Jurkat, Clone E6-1 (cell line): ENCODE data around the gene NFXL1.

Experiments used
- DNase-seq: peaks from one replicate; pipeline ENCODE4 v3.0.0-alpha.2; 2011; ENCODE audit warnings: low read depth, low spot score
- H3K4me3 ChIP-seq: 2 replicates; pipeline ENCODE4 v1.5.1; 2011; ENCODE audit warnings: mild to moderate bottlenecking, low read length, control low read depth, moderate library complexity

Gene NFXL1

DNA sequence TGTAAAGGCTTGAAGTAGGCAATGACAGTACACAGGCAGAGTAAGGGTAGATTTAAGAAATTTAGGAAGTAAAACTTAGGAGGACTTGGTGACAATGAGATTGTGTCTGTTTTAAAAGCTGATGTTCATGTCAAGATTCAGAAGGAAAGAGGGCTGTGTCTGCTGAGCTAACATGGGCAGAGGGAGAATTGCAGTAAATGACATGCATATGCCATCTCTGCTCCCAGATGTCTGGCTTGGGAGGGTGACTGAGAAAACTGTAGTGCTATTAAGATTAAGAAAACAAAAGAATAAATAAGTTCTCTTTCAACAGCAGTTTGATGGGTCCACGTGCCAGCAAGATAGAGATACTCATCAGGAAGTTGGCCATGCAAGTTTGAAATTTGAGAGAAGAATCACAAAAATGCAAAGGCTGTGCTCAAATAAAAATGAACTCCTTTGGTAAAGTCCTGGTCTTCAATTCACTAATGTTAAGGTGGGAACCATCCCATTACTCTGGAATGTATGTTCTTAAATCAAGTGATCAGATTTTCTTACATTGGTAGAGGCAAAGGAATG, 7.2 kb downstream of the NFXL1 start:
- DNase-seq, result no peak
- H3K4me3 ChIP-seq, result no peak overlapping the region

GRCh38 chr4:47899639-47900038, 14.7 kb downstream of the NFXL1 start:
- no peak for DNase-seq

GRCh38 chr4:47891928-47892327, 22.5 kb downstream of the NFXL1 start:
- peak; percentile 90 for DNase-seq
- no peak overlapping the region for H3K4me3 ChIP-seq

More at GRCh38 chr4:47899639-47900038, 14.7 kb downstream of the NFXL1 start:
- no peak overlapping the region for H3K4me3 ChIP-seq

DNA sequence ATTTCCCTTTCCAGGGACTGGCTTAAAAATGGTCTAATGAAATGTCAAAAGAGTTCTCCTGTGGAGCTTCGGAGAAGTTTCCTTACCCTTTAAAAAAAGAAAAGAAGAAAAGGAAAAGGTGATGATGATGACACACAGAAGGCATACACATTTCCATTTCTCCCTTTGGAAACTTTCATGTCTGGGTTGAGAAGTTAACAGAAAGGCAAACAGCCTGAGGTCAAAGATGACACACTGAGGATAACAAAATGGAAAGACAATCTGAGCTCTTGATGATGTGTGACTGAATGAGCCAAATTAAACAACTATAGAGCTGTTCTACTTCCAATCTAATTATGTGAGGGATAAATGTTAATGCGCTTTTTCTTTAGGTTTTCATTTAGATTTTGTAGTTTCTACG, 32.2 kb downstream of the NFXL1 start:
- DNase-seq, result no peak
- H3K4me3 ChIP-seq, result no peak overlapping the region

GRCh38 chr4:47879458-47879857, 34.9 kb downstream of the NFXL1 start:
- H3K4me3 ChIP-seq, result no peak overlapping the region
- no peak for DNase-seq

- DNase-seq, result no peak
- H3K4me3 ChIP-seq, result no peak overlapping the region
These were observed 37.4 kb downstream of the NFXL1 start for GRCh38 chr4:47876784-47877546.

GRCh38 chr4:47876310-47876709, 38.1 kb downstream of the NFXL1 start:
- DNase-seq, result no peak
- H3K4me3 ChIP-seq, result no peak overlapping the region

DNA sequence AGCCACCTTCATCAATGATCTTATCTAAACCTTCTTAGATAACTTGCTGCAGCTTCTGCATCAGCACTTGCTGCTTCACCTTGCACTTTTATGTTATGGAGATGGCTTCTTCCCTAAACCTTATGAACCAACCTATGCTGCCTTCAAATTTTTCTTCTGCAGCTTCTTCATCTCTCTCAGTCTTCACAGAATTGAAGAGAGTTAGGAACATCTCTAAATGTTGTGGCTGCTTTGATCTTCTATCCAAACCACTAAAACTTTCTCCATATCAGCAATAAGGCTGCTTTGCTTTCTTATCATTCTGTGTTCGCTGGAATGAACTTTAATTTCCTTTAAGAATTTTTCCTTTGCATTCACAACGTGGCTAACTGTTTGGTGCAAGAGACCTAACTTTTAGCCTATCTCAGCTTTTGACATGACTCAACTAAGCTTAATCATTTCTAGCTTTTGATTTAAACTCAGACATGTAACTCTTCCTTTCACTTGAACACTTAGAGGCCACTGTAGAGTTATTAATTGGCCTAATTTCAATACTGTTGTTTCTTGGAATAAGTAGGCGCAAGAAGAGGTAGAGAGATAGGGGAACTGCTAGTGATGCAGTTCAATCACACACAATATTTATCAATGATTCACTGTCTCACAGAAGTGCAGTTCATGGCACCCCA, 40.4 kb downstream of the NFXL1 start:
- no peak overlapping the region for H3K4me3 ChIP-seq
- DNase-seq, result no peak

DNA sequence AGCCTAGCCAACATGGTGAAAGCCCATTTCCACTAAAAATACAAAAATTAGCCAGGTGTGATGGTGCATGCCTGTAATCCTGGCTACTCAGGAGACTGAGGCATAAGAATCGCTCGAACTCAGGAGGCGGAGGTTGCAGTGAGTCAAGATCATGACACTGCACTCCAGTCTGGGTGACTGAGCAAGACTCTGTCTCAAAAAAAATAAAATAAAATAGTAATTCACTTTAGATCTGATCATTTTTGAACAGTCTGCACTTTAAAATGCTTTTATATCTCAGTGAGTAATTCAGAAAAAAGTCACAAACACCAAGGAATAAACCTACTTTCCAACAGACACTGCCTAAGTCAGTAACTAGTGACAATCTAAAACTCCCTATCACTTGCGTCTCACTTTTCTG, 50.9 kb downstream of the NFXL1 start:
- H3K4me3 ChIP-seq, result no peak overlapping the region
- DNase-seq, result no peak

GRCh38 chr4:47862297-47862696, 52.1 kb downstream of the NFXL1 start:
- no peak overlapping the region for H3K4me3 ChIP-seq
- no peak for DNase-seq

DNA sequence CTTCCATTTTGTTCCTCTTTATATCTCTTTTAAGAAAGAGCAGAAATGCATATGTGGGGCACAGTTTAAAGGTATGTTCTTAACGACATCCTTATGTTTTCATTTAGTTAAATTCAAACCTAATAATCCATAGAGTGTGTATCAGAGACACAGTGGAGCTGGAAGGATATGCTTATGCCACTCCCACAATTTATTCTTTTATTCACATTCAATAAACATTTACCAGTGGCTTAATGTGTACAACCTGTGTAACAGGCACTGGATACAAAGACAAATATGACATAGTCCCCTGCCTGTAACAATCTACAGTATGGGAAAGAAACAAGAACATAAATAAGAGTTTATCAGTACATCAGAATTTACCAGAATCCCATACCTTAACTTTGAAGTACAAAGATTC, 54.1 kb downstream of the NFXL1 start:
- DNase-seq, result no peak
- H3K4me3 ChIP-seq, result no peak overlapping the region

DNA sequence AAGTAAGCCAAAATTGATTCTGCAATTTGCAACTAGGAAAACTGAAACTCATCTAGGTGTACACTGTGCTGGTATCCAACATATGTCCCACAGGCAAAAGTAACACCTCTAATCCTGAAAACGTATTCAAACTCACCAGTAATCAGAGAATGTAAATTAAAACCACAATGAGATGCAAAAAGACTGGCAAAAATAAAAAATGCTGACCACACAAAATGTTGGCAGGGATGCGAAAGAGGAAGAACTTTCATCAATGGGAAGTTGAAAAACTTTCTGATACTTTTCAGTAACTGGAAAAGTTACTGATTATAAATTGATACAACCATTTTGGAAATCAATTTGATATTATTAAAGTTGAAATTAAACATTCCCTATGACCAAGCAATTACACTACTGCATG, 56.4 kb downstream of the NFXL1 start:
- no peak for DNase-seq
- no peak overlapping the region for H3K4me3 ChIP-seq

DNA sequence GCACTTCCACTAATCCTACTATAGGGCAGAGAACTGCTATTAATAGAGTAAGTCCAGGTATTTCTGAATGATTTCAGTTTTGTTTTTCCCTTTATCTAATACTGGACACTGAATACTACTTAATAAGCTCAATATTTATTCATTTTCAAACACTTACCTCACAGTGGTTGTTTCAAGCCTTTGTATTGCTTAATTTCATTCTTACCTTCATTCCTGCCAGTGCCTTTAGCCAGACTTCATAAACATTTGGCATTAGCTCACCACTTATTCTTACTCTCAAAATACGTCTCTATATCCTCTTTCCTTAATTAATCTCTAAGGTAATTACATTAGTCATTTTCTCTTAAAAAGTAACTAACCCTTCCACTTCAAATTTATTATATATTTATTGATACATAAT, 57.7 kb downstream of the NFXL1 start:
- no peak for DNase-seq
- no peak overlapping the region for H3K4me3 ChIP-seq

DNA sequence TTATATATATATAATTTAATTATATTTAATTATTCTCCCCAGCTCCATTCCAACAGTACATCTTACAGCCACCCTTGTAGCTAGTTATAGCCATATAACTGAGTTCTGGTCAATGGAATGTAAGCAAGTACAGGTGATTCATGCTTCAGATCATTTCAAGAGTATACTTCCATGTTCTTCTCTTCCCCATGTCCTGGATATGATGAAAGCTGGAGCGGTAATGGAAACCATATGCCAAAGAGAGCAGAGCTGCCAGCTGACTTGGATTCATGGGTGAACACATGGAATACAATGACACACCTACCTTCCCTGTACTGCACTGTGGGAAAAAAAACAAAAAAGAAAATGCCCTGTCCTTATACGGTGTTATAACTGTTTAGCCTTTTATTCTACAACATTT, 59.0 kb downstream of the NFXL1 start:
- no peak overlapping the region for H3K4me3 ChIP-seq
- no peak for DNase-seq

- H3K4me3 ChIP-seq, result no peak overlapping the region
- DNase-seq, result no peak
These were observed 62.2 kb downstream of the NFXL1 start for GRCh38 chr4:47852136-47852535.

DNA sequence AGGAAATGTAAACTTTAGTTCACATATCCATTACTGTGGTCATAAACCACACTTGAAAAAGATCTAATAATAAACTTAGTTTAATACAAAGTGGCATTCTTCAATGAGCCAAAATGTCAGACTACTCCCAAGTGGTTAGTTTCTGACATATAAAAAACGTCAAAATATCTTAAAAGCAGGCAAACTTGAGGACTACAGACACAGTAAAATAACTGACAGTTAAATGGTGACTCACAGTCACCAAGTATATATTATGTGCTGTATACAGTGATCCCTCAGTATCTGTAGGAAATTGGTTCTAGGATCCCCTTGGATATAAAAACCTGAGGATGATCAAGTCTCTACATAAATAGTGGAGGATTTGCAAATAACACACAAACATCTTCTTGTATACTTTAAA, 64.9 kb downstream of the NFXL1 start:
- no peak for DNase-seq
- no peak overlapping the region for H3K4me3 ChIP-seq

- H3K4me3 ChIP-seq, result no peak overlapping the region
- no peak for DNase-seq
These were observed 66.3 kb downstream of the NFXL1 start for GRCh38 chr4:47848041-47848440.

DNA sequence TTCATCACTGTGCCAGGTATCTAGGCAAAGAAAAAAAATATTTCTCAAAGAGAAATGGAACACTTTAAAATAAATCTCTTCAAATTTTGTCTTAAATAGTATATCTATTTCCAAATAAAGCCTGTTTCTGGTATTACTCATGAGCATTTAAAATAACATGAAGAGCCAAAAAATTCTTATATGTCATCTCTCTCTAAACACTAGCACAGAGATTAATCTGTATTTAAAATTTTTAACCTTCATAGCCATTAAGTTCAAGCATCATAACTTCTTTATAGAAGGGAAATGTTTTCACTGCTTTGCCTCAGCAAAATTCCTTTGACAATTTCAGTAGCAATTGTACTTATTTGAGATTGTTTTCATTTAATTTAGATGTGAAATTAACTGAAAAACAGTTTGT, 71.4 kb downstream of the NFXL1 start:
- H3K4me3 ChIP-seq, result no peak overlapping the region
- DNase-seq, result no peak

- no peak overlapping the region for H3K4me3 ChIP-seq
- DNase-seq, result no peak
These were observed 74.1 kb downstream of the NFXL1 start for GRCh38 chr4:47840291-47840690.

DNA sequence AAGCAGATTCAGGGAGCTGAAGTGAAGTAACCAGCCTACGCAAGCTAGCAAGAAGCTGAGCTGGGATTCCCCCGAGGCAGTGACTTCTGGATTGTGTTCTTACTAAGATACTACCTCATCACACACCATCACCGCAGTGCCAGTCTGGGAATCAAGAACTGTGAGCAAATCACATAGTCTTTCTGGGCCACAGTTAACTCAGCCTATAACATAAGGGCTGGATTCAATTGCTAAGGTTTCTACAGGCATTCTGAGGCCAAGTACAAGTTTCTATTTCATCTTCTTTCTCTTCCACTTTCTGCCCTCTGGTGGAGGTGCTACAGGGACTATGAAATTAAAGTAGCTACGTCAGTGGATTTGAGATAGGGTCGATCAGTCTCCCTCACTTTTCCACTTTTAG, 75.1 kb downstream of the NFXL1 start:
- DNase-seq, result no peak
- no peak overlapping the region for H3K4me3 ChIP-seq

GRCh38 chr4:47838445-47838844, 75.9 kb downstream of the NFXL1 start:
- H3K4me3 ChIP-seq, result no peak overlapping the region
- DNase-seq, result no peak
